RWPE2 (cell line): ENCODE results near the gene RNF25.
A peak's percentile ranks its signal among the peaks of the same experiment; 100 is the strongest.

Experiments used
- ATAC-seq: fragments of 200-7000 bp; cut with Tn5 transposase; 3 replicates; pipeline ENCODE4 v1.9.1; 2021; ENCODE audit warnings: low read depth
- DNase-seq: peaks from one replicate; pipeline ENCODE4 v3.0.0-alpha.2; 2020; ENCODE audit warnings: low spot score
- H3K27ac ChIP-seq: fragments of 450-650 bp; 2 replicates; pipeline ENCODE4 v1.5.1; 2017; ENCODE audit warnings: mild to moderate bottlenecking; ENCODE audit not compliant: poor library complexity, severe bottlenecking
- H3K27me3 ChIP-seq: fragments of 250-450 bp; sonication (Bioruptor Pico); 2 replicates; pipeline ENCODE4 v1.5.1; 2021; ENCODE audit warnings: mild to moderate bottlenecking, moderate library complexity; ENCODE audit not compliant: insufficient read depth, poor library complexity, severe bottlenecking
- H3K36me3 ChIP-seq: fragments of 250-450 bp; sonication (Bioruptor Pico); 2 replicates; pipeline ENCODE4 v1.5.1; 2020; ENCODE audit warnings: low read depth, mild to moderate bottlenecking, moderate library complexity
- H3K4me1 ChIP-seq: fragments of 250-450 bp; sonication (Bioruptor Pico); 2 replicates; pipeline ENCODE4 v1.5.1; 2021; ENCODE audit warnings: mild to moderate bottlenecking, moderate library complexity; ENCODE audit not compliant: insufficient read depth, poor library complexity, severe bottlenecking
- H3K4me3 ChIP-seq: fragments of 250-450 bp; sonication (Bioruptor Pico); 2 replicates; pipeline ENCODE4 v1.5.1; 2021; ENCODE audit warnings: mild to moderate bottlenecking, moderate library complexity; ENCODE audit not compliant: severe bottlenecking
- H3K9me3 ChIP-seq: fragments of 250-450 bp; sonication (Bioruptor Pico); 2 replicates; pipeline ENCODE4 v1.5.1; 2021; ENCODE audit warnings: mild to moderate bottlenecking, moderate library complexity; ENCODE audit not compliant: severe bottlenecking
- TF ChIP-seq, protein P1 (sequence below): fragments of 450-650 bp; IDR thresholded peaks from one replicate; pipeline ENCODE4 v1.5.1; 2017; ENCODE audit warnings: mild to moderate bottlenecking, moderate library complexity; ENCODE audit not compliant: poor library complexity, severe bottlenecking

RNF25 gene

GRCh38 chr2:218644721-218645120 is 27.1 kb downstream of the RNF25 start:
- Histone ChIP-seq H3K27ac (peak overlapping the region; percentile 6), H3K4me3 (no peak overlapping the region), H3K36me3 (peaks cover 93% of the 10 kb centered on the region), H3K9me3 (no peaks in the 10 kb centered on the region), H3K4me1 (no peaks in the 10 kb centered on the region), H3K27me3 (no peaks in the 10 kb centered on the region)
- TF ChIP-seq, protein P1, sequence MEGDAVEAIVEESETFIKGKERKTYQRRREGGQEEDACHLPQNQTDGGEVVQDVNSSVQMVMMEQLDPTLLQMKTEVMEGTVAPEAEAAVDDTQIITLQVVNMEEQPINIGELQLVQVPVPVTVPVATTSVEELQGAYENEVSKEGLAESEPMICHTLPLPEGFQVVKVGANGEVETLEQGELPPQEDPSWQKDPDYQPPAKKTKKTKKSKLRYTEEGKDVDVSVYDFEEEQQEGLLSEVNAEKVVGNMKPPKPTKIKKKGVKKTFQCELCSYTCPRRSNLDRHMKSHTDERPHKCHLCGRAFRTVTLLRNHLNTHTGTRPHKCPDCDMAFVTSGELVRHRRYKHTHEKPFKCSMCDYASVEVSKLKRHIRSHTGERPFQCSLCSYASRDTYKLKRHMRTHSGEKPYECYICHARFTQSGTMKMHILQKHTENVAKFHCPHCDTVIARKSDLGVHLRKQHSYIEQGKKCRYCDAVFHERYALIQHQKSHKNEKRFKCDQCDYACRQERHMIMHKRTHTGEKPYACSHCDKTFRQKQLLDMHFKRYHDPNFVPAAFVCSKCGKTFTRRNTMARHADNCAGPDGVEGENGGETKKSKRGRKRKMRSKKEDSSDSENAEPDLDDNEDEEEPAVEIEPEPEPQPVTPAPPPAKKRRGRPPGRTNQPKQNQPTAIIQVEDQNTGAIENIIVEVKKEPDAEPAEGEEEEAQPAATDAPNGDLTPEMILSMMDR: no peak
- DNase-seq (no peak), ATAC-seq (no peak)

DNA sequence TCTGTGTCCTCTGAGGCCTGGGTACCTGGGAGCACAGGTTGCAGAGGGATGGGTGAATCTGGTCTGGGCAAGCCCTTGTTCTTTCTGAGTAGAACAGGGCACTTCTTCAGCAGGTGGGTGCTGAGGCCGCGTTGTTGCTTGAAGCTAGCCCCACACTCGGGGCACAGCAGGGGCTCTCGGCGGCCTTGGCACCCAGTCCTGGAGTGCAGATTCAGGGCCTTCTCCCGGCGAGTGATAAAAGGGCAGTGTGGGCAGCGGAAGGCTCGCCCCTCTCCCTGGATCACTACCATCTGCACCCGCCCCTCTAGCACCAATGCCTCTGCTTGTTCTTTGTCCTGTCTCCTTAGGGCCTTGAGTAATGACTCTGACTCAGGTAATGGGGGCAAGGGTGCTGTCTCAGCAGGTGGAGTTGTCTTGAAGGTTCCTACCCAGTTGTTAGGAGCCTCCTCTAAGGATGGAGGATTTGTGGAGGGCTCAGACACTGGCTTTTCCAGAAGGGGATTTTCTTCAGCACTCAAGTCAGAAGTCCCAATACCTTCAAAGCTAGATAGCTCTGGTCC is 28.0 kb downstream of the RNF25 start:
- ATAC-seq (peak; percentile 9; the same call in 1 of the 3 replicates), DNase-seq (no peak)
- no peaks in the 10 kb centered on the region for H3K4me1 ChIP-seq
- TF ChIP-seq, protein P1: no peak
- H3K36me3 ChIP-seq: peaks cover 93% of the 10 kb centered on the region
- H3K27me3 ChIP-seq: no peaks in the 10 kb centered on the region
- H3K4me3 ChIP-seq: no peak overlapping the region
- no peaks in the 10 kb centered on the region for H3K9me3 ChIP-seq
- H3K27ac ChIP-seq: no peak overlapping the region

GRCh38 chr2:218642786-218643185 is 29.0 kb downstream of the RNF25 start:
- no peaks in the 10 kb centered on the region for H3K27me3 ChIP-seq
- DNase-seq (no peak), ATAC-seq (no peak)
- peaks cover 93% of the 10 kb centered on the region for H3K36me3 ChIP-seq
- TF ChIP-seq, protein P1: no peak
- H3K4me3 ChIP-seq: no peak overlapping the region
- no peaks in the 10 kb centered on the region for H3K9me3 ChIP-seq
- no peak overlapping the region for H3K27ac ChIP-seq
- no peaks in the 10 kb centered on the region for H3K4me1 ChIP-seq

- ATAC-seq (no peak), DNase-seq (no peak)
- peaks cover 94% of the 10 kb centered on the region for H3K36me3 ChIP-seq
- no peaks in the 10 kb centered on the region for H3K9me3 ChIP-seq
- H3K4me3 ChIP-seq: no peak overlapping the region
- TF ChIP-seq, protein P1: no peak
- H3K27ac ChIP-seq: no peak overlapping the region
- no peaks in the 10 kb centered on the region for H3K27me3 ChIP-seq
- no peaks in the 10 kb centered on the region for H3K4me1 ChIP-seq
These were observed 29.6 kb downstream of the RNF25 start for GRCh38 chr2:218642121-218642656.

DNA sequence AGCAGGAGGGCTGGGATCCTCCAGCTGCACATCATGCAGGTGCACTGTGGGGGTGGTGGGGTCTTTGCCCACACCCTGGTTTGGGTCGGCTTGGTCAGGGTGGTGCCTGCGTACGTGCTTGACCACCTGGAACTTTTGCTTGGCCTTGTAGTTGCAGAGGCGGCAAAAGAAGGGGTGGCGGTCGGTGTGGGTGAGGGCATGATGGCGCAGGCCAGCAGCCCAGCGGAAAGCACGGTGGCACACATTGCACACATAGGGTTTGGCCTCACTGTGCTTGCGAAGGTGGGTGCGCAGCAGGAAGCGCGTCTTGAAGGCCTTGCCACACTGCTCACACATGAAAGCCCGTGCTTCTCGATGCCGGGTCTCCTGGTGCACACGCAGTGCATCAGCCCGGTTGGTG is 33.4 kb downstream of the RNF25 start:
- no peaks in the 10 kb centered on the region for H3K9me3 ChIP-seq
- H3K4me1 ChIP-seq: no peaks in the 10 kb centered on the region
- no peak overlapping the region for H3K4me3 ChIP-seq
- no peak overlapping the region for H3K27ac ChIP-seq
- ATAC-seq (no peak), DNase-seq (no peak)
- peaks cover 83% of the 10 kb centered on the region for H3K36me3 ChIP-seq
- TF ChIP-seq, protein P1: no peak
- H3K27me3 ChIP-seq: no peaks in the 10 kb centered on the region
